Keratinocyte (primary cell): Measurements from ENCODE around the gene AQP11. TPM values are rescaled to one million over a fixed set of nuclear protein-coding genes. Genes with fewer than 3 reads are reported as not detected.

ENCODE experiments used
- DNase-seq: peaks from one replicate; pipeline ENCODE4 v3.0.0-alpha.2; 2011; ENCODE audit warnings: low read depth, missing footprints, low spot score
- FAIRE-seq: peaks from 2 replicates; lab custom pipeline; 2011; peaks lifted over from hg19 to GRCh38; lab: Jason Lieb, UNC
- H2AFZ ChIP-seq: 2 replicates; pipeline ENCODE4 v1.6.0; 2012; ENCODE audit warnings: low read length, control low read depth, inconsistent platforms; ENCODE audit not compliant: control insufficient read depth
- H3K27ac ChIP-seq: 2 replicates; pipeline ENCODE4 v1.5.1; 2011; ENCODE audit warnings: low read length; ENCODE audit not compliant: control insufficient read depth, insufficient read depth
- H3K27me3 ChIP-seq: 3 replicates; pipeline ENCODE4 v1.6.0; 2011; ENCODE audit warnings: low read length; ENCODE audit not compliant: control insufficient read depth, insufficient read depth; ENCODE audit errors: extremely low read depth
- H3K36me3 ChIP-seq, 2 experiments: 2 replicates in 1 of 2; 3 replicates in 1 of 2; pipeline ENCODE4 v1.5.1; 2011; ENCODE audit warnings: low read length in 2 of 2, mild to moderate bottlenecking in 1 of 2; ENCODE audit not compliant: control insufficient read depth in 2 of 2, insufficient read depth in 2 of 2; ENCODE audit errors: extremely low read depth in 1 of 2
- H3K4me1 ChIP-seq: 3 replicates; pipeline ENCODE4 v1.5.1; 2011; ENCODE audit warnings: low read length; ENCODE audit not compliant: control insufficient read depth, insufficient read depth; ENCODE audit errors: extremely low read depth
- H3K4me2 ChIP-seq: 3 replicates; pipeline ENCODE4 v1.6.0; 2011; ENCODE audit warnings: low read depth, low read length; ENCODE audit not compliant: control insufficient read depth, insufficient read depth; ENCODE audit errors: extremely low read depth
- H3K4me3 ChIP-seq, 3 experiments: fragments of 200-600 bp in 1 of 3; sonication (generic) in 1 of 3; 2 replicates in 2 of 3; 3 replicates in 1 of 3; pipeline ENCODE4 v1.5.1; 2011 to 2016; ENCODE audit warnings: low read length in 3 of 3, mild to moderate bottlenecking in 3 of 3, control low read depth in 2 of 3, inconsistent platforms in 1 of 3, low read depth in 1 of 3, mixed read lengths in 1 of 3, mixed run types in 1 of 3, moderate library complexity in 1 of 3; ENCODE audit not compliant: control insufficient read depth in 2 of 3, insufficient read depth in 2 of 3; ENCODE audit errors: extremely low read depth in 1 of 3
- H3K79me2 ChIP-seq: 2 replicates; pipeline ENCODE4 v1.6.0; 2012; ENCODE audit warnings: low read length; ENCODE audit not compliant: control insufficient read depth, insufficient read depth
- H3K9ac ChIP-seq: 3 replicates; pipeline ENCODE4 v1.6.0; 2011; ENCODE audit warnings: low read length; ENCODE audit not compliant: control insufficient read depth, insufficient read depth; ENCODE audit errors: extremely low read depth
- H3K9me1 ChIP-seq: 3 replicates; pipeline ENCODE4 v1.6.0; 2011; ENCODE audit warnings: low read length; ENCODE audit not compliant: control insufficient read depth, insufficient read depth; ENCODE audit errors: extremely low read depth
- H3K9me3 ChIP-seq: 2 replicates; pipeline ENCODE4 v1.5.1; 2012; ENCODE audit warnings: low read depth, low read length; ENCODE audit not compliant: control insufficient read depth
- H4K20me1 ChIP-seq: 3 replicates; pipeline ENCODE4 v1.6.0; 2011; ENCODE audit warnings: low read length; ENCODE audit not compliant: control insufficient read depth, insufficient read depth; ENCODE audit errors: extremely low read depth
- EZH2 ChIP-seq: IDR thresholded peaks from one replicate; pipeline ENCODE4 v1.6.1; 2012; ENCODE audit warnings: inconsistent platforms, mild to moderate bottlenecking, low read length, moderate library complexity
- dilution Hi-C: fragments of 300-500 bp; cut with MboI; formaldehyde crosslinking; loops from one replicate; pipeline ENCODE4 v1.7.0; 2020; ENCODE audit warnings: low sequenced_read_pairs; ENCODE audit not compliant: extremely low pct_ligation_motif_present
- polyA plus RNA-seq, 5 experiments: library from polyadenylated mRNA; depleted of rRNA in 3 of 5; stranded (reverse) in 3 of 5; stranded (forward) in 1 of 5; unstranded in 1 of 5; fragments of >200 nt; gene quantifications; 1 replicate in 1 of 5; 2 replicates in 3 of 5; 3 replicates in 1 of 5; pipeline versions ENCODE4 v1.2.1 to v1.2.3, GENCODE V29; 2011 to 2012; ENCODE audit warnings: missing spikeins in 2 of 5, low read depth in 1 of 5, low replicate concordance in 1 of 5
- TF ChIP-seq, protein P1 (sequence below), 3 experiments: IDR thresholded peaks in 1 of 3; conservative IDR thresholded peaks in 1 of 3; optimal IDR thresholded peaks in 1 of 3; 2 replicates in 2 of 3; 3 replicates in 1 of 3; pipeline versions ENCODE3 to v1.5.1; 2011; ENCODE audit warnings: low read length in 3 of 3, mild to moderate bottlenecking in 3 of 3, moderate library complexity in 2 of 3, control low read depth in 1 of 3, inconsistent platforms in 1 of 3; ENCODE audit not compliant: insufficient read depth in 2 of 3; ENCODE audit errors: extremely low read depth in 1 of 3

AQP11 gene
- polyA plus RNA-seq, 1 donor (not counting 4 experiments of a cell fraction or from before 2014, with no cell fraction given): 0.16 TPM

DNA sequence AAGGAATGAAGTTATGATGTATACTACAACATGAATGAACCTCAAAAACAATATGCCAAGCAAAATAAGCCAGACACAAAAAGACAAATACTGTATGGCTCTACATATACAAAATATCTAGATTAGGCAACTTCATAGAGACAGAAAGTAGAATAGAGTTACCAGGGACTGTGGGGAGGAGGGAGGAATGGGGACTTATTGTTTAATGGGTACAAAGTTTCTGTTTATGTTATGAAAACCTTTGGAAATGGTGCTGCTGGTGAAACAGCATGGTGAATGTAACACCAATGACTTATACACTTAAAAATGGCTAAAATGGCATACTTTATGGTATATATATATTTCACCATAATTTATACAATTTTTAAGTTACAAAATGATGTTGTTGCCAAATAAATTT, 4.1 kb downstream of the AQP11 start:
- dilution Hi-C loops: no loop called here
- no peaks in the 10 kb centered on the region for H3K79me2 ChIP-seq
- H3K4me1 ChIP-seq: peaks cover 13% of the 10 kb centered on the region
- no peak overlapping the region for H3K4me3 ChIP-seq
- no peaks in the 10 kb centered on the region for H4K20me1 ChIP-seq
- no peaks in the 10 kb centered on the region for H3K27me3 ChIP-seq
- no peak for TF ChIP-seq EZH2
- TF ChIP-seq, protein P1, sequence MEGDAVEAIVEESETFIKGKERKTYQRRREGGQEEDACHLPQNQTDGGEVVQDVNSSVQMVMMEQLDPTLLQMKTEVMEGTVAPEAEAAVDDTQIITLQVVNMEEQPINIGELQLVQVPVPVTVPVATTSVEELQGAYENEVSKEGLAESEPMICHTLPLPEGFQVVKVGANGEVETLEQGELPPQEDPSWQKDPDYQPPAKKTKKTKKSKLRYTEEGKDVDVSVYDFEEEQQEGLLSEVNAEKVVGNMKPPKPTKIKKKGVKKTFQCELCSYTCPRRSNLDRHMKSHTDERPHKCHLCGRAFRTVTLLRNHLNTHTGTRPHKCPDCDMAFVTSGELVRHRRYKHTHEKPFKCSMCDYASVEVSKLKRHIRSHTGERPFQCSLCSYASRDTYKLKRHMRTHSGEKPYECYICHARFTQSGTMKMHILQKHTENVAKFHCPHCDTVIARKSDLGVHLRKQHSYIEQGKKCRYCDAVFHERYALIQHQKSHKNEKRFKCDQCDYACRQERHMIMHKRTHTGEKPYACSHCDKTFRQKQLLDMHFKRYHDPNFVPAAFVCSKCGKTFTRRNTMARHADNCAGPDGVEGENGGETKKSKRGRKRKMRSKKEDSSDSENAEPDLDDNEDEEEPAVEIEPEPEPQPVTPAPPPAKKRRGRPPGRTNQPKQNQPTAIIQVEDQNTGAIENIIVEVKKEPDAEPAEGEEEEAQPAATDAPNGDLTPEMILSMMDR (optimal IDR thresholded peaks at IDR 0.05 in 1 of 3, IDR thresholded peaks at IDR 0.05 in 1 of 3, conservative IDR thresholded peaks at IDR 0.05 in 1 of 3; ENCODE audit: extremely low read depth in 1 of 3, insufficient read depth in 2 of 3, low read length in 3 of 3): no peak
- no peaks in the 10 kb centered on the region for H3K9me3 ChIP-seq
- DNase-seq (no peak), FAIRE-seq (no peak)
- H3K4me2 ChIP-seq: no peak overlapping the region
- H2AFZ ChIP-seq: no peak overlapping the region
- H3K36me3 ChIP-seq: no peaks in the 10 kb centered on the region
- no peak overlapping the region for H3K9ac ChIP-seq
- H3K27ac ChIP-seq: no peak overlapping the region
- no peaks in the 10 kb centered on the region for H3K9me1 ChIP-seq

DNA sequence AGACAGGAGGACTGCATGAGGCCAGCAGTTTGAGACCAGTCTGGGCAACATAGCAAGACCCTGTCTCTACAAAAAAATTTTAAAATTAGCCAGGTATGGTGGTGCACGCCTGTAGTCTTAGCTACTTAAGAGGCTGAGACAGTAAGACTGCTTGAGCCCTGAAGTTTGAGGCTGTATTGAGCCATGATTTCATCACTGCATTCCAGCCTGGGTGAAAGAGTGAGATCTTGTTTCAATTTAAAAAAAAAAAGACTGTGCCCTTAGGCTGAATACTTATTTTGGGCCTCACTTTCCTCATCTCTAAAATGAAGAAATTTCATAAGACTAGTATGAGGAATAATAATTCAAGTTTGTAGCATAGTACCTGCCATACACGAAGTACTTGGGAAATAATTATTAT, 6.9 kb downstream of the AQP11 start:
- peaks cover 0 to 4% of the 10 kb centered on the region in 2 experiments for H3K36me3 ChIP-seq
- no peak overlapping the region for H3K9ac ChIP-seq
- H3K27me3 ChIP-seq: no peaks in the 10 kb centered on the region
- FAIRE-seq (no peak), DNase-seq (no peak)
- H3K9me3 ChIP-seq: no peaks in the 10 kb centered on the region
- H3K9me1 ChIP-seq: no peaks in the 10 kb centered on the region
- H3K27ac ChIP-seq: no peak overlapping the region
- no peak overlapping the region for H2AFZ ChIP-seq
- H4K20me1 ChIP-seq: no peaks in the 10 kb centered on the region
- no peak overlapping the region for H3K4me2 ChIP-seq
- no peak overlapping the region for H3K4me3 ChIP-seq
- no peaks in the 10 kb centered on the region for H3K79me2 ChIP-seq
- TF ChIP-seq EZH2: no peak
- TF ChIP-seq, protein P1 (optimal IDR thresholded peaks at IDR 0.05 in 1 of 3, IDR thresholded peaks at IDR 0.05 in 1 of 3, conservative IDR thresholded peaks at IDR 0.05 in 1 of 3; ENCODE audit: extremely low read depth in 1 of 3, insufficient read depth in 2 of 3, low read length in 3 of 3): no peak
- dilution Hi-C loops: no loop called here
- peaks cover 1% of the 10 kb centered on the region for H3K4me1 ChIP-seq
